GM18870 (cell line): ENCODE results near the gene FOLH1.
"Not testable (repeated sequence)": the region's sequence is repeated elsewhere in the genome, so short reads cannot be mapped to it uniquely, and the experiment has no call there.

Experiments used
- ATAC-seq: cut with Tn5 transposase; IDR thresholded peaks from one replicate; pipeline ENCODE4 v1.9.1; 2021; ENCODE audit warnings: moderate library complexity; ENCODE audit not compliant: unreplicated experiment

FOLH1 gene

GRCh38 chr11:49208006-49208721, at the start of gene FOLH1:
Gene FOLH1, minus strand, starts transcription at chr11:49208602. Its CDS starts 193 bp downstream, at chr11:49208409.
- no peak for ATAC-seq

- not testable (repeated sequence) for ATAC-seq
Observed at GRCh38 chr11:49255148-49255547, 46.7 kb upstream of the FOLH1 start.

- ATAC-seq = not testable (repeated sequence)
Observed at GRCh38 chr11:49251212-49251611, 42.8 kb upstream of the FOLH1 start.

GRCh38 chr11:49250398-49251115, 42.2 kb upstream of the FOLH1 start:
- not testable (repeated sequence) for ATAC-seq

GRCh38 chr11:49249363-49249762, 41.0 kb upstream of the FOLH1 start:
- not testable (repeated sequence) for ATAC-seq

- not testable (repeated sequence) for ATAC-seq
Observed at GRCh38 chr11:49233685-49234084, 25.3 kb upstream of the FOLH1 start.

- ATAC-seq = not testable (repeated sequence)
Observed at GRCh38 chr11:49233019-49233418, 24.6 kb upstream of the FOLH1 start.

GRCh38 chr11:49231725-49232124, 23.3 kb upstream of the FOLH1 start:
- not testable (repeated sequence) for ATAC-seq

GRCh38 chr11:49230534-49230933, 22.1 kb upstream of the FOLH1 start:
- not testable (repeated sequence) for ATAC-seq

- not testable (repeated sequence) for ATAC-seq
Observed at GRCh38 chr11:49230001-49230400, 21.6 kb upstream of the FOLH1 start.

- ATAC-seq = not testable (repeated sequence)
Observed at GRCh38 chr11:49229136-49229535, 20.7 kb upstream of the FOLH1 start.

GRCh38 chr11:49225255-49225785, 16.9 kb upstream of the FOLH1 start:
- not testable (repeated sequence) for ATAC-seq

GRCh38 chr11:49221112-49221511, 12.7 kb upstream of the FOLH1 start:
- ATAC-seq = no peak

GRCh38 chr11:49213026-49213560, 4.7 kb upstream of the FOLH1 start:
- no peak for ATAC-seq

- not testable (repeated sequence) for ATAC-seq
Observed at GRCh38 chr11:49206999-49207398, 1.4 kb downstream of the FOLH1 start.

- no peak for ATAC-seq
Observed at GRCh38 chr11:49202287-49202976, 6.0 kb downstream of the FOLH1 start.

GRCh38 chr11:49196775-49197174, 11.6 kb downstream of the FOLH1 start:
- ATAC-seq = not testable (repeated sequence)

GRCh38 chr11:49196002-49196401, 12.4 kb downstream of the FOLH1 start:
- ATAC-seq = not testable (repeated sequence)

- not testable (repeated sequence) for ATAC-seq
Observed at GRCh38 chr11:49190287-49190686, 18.1 kb downstream of the FOLH1 start.

GRCh38 chr11:49186225-49186624, 22.2 kb downstream of the FOLH1 start:
- ATAC-seq = not testable (repeated sequence)

GRCh38 chr11:49185597-49185996, 22.8 kb downstream of the FOLH1 start:
- not testable (repeated sequence) for ATAC-seq
